Islet of Langerhans (tissue), 1 donor: ENCODE results near the gene ITPR1.
"Not testable (repeated sequence)": the region's sequence is repeated elsewhere in the genome, so short reads cannot be mapped to it uniquely, and the experiment has no call there.

Experiments
- FAIRE-seq: peaks from one replicate; lab custom pipeline; 2011; peaks lifted over from hg19 to GRCh38; lab: Jason Lieb, UNC

The ITPR1 gene

DNA sequence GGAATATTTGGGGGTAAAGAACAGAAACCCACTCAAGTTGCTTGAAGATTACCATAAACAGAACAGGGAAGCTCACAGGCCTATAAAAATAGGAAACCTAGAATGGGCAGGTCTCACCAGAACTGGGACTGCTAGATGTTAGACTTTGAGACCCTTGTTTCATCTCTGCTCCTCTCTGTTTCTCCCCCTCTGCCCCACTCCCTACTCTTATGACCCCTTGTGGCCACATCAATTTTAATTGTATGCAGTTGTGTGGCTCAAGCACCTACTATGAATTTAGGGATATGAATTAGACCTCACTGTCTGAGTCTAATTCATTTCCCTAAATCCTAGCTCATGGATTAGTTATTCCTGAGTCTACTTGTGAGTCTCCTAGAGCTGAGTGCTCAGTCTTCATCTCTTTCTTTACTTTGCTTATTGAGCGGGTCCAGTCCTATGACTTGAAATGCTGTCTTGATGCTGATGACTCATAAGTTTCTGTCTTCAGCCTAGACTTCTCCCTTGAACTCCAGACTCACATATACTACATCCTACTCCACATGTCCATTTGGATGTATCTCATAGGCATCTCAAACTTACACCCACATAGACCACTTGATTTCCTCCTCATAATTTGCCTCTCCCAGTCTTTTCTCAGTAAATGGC lies 78.7 kb downstream of the ITPR1 start:
- no peak for FAIRE-seq

DNA sequence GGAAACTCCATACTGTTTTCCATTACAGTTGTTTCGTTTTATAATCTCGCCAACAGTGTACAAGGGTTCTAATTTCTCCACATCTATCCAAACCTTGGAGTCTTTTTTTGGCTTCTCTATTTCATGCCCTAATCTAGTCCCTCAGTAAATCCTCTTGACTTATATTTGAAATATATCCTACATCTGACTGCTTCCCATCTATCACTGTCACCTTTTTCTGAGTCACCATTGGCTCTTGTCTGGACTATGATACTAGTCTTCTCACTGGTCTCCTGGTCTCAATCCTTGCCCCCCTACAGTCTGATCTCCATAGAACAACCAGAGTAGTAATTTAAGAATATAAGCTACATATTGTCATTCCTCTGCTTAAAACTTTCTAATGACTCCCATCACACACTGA lies 80.0 kb downstream of the ITPR1 start:
- no peak for FAIRE-seq

DNA sequence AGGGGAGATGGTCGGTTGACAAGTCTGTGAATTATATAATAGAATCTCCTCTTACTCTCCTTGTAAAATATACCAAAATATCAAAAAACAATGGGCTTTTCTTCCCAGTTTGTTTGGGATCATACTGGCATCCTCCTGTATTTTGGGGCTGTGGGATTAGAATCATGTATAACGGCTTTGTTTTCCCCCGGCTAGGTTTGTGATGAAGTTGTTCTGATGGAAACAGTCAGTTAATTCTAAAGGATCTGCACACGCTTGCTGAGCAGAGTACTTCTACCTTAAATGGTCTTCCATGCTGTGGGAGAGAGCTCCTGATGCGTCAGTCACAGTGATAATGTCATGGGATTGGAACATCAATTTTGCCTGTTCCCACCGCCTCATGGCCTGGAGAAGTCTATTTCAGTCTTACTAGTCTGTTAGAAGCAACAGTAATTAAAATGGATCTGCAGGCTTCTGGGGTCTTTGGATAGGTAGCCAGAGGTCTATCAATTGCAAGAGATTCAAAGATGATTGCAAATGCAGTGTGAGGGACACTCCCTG lies 81.3 kb downstream of the ITPR1 start:
- no peak for FAIRE-seq

DNA sequence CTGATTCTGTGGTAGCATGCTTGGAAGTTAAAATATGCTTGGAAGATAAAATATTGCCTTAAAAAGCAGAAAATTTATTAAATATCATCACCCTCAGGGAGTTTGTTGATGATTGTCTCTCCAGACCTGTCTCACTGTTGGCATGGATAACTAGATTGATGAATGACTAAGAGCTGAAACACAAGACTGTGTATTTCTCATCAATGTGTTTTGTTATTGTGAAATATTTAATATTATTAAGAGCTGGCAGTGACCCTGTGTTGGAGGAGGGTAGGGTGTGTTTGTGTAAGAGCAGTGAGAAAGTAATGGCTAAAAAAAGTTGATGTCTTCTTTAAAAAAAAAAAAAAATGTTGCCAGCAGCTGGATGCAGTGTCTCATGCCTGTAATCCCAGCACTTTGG lies 82.2 kb downstream of the ITPR1 start:
- FAIRE-seq, result no peak

DNA sequence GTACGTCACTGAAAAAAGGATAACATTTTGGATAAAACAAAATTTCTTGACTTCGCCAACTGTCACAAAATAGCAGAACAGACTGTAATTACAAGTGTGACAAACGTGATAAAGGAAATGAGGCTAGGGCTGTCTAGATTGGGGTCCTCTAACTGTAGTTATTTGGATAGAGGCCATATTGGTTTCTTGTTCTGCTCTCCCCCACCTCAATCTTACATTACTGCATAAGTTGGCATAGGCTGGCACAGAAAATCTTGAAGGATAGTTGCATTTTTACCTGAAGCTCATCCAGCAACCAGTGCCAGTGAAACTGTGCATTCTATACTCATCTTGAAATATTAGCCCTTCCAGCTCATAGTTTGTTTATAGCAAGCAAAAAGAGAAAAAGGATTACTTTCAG lies 84.6 kb downstream of the ITPR1 start:
- no peak for FAIRE-seq

DNA sequence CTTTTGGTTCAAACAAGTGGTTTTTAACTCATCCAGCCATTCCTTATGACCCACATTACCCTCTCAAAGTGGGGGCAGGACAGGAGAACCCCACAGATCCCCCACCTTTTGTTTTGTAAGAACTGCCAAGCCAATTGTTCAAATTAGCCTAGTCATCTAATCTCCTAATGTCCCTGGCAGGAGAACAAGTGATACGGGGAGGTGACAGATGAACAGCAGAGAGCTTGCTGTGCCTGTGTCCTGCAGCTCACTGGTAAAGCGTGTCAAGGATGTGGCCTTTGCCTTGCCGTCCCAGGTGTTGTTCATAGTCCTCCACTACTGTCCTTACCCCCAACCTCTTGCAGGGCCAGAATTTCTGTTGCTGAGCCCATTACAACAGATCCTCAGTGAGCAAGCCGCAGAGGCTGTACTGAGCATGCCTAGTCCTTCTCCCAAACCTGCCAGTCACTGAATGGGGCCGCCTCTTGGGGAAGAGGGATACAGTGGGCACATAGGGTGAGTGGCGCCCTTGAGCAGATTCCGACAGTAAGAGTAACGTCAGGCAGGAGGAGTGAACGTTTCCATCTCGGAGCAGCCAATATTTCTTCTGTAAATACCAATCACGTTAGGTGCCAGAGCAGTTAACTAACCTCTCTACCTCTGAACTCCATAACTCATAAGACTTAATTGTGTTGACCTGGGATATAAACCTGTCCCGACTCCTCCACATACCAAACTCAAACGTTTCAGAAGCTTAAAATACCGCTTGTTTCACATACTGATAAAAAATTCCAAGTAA lies 87.4 kb downstream of the ITPR1 start:
- FAIRE-seq, result no peak

GRCh38 chr3:4581124-4581424 lies 87.9 kb downstream of the ITPR1 start:
- FAIRE-seq, result no peak

GRCh38 chr3:4581498-4581897 lies 88.3 kb downstream of the ITPR1 start:
- no peak for FAIRE-seq

GRCh38 chr3:4581920-4582611 lies 88.9 kb downstream of the ITPR1 start:
- no peak for FAIRE-seq

DNA sequence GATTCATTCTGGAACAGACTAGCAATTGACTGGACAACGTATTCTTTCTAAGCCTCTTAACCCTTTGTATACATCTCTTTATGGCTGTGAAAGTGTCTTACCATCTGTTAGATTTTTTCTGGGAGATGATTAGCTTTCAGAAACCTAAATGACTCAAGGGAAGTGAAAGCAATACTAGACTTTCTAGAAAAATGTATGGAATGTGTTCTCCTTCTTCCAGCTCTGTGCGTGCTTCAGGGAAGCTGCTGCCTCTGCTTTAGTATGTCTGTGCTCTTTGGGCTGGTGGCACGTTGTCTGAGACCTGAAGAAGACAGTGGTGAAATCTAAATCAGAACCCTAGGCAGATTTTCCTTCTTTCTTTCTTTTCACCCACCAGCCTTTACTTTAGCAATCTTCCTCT lies 89.5 kb downstream of the ITPR1 start:
- FAIRE-seq, result no peak

GRCh38 chr3:4583416-4583815 lies 90.3 kb downstream of the ITPR1 start:
- no peak for FAIRE-seq

- FAIRE-seq, result no peak
Observed at GRCh38 chr3:4584456-4585249, 91.5 kb downstream of the ITPR1 start.

- no peak for FAIRE-seq
Observed at GRCh38 chr3:4586381-4586780, 93.2 kb downstream of the ITPR1 start.

GRCh38 chr3:4587061-4587837 lies 94.1 kb downstream of the ITPR1 start:
- no peak for FAIRE-seq

DNA sequence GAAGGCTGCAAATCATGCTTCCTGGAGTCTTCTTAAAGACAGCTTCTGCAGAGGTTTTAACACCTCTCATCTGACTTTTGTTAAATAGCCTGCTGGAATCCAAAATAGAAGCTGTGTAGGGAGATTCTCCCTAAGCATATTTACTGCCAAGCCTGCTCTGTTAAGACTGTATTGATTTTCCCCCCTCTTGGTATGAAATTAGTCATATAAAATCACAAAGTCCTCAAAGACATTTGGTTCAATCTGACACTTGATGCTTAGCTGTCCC lies 94.6 kb downstream of the ITPR1 start:
- FAIRE-seq, result no peak

DNA sequence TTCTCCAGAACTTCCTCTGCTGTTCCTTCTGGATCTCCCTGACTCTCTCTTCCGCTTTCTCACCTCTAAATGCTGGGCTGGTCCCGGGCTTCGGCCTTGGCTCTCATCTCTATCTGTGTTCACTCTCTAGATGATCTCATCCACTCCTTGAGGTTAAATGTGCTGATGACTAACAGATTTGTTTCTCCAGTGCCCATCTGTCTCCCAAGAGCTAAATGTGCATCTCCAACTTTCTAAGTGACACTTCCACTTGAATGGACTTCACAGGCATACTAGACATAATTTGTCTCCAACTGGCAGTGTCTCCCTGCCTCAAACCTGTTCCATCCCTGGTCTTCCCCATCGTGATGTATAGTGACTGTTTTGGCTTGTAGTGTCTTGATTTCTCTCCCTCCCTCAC lies 95.3 kb downstream of the ITPR1 start:
- FAIRE-seq, result no peak

DNA sequence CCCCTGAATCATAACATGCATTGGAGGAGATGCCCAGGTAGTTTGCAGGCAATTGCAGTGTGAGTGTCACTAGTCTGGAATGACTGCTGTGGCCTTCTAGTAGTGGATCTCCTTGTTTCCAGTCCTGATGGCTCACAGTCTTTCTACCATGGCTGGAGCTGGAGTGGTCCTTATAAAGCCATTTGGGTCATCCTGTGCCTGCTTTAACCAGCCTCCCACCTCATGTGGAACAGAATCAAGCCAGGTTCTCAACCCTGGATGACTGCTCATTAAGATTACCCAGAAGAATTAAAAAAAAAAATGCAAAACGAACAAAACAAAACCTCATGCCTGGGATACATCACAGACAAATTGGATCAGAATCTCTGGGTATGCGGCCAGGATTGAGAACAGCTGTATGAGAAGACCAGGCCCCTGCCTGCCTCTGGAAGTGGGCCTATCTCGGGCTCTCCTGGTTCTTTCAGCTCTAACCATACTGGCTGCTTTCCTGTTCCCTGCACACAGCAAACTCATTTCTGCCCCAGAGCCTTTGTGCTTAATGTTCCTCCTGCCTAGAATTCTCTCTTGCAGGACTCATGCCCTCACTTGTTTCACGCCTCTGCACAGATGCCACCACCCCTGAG lies 96.4 kb downstream of the ITPR1 start:
- FAIRE-seq, result no peak

DNA sequence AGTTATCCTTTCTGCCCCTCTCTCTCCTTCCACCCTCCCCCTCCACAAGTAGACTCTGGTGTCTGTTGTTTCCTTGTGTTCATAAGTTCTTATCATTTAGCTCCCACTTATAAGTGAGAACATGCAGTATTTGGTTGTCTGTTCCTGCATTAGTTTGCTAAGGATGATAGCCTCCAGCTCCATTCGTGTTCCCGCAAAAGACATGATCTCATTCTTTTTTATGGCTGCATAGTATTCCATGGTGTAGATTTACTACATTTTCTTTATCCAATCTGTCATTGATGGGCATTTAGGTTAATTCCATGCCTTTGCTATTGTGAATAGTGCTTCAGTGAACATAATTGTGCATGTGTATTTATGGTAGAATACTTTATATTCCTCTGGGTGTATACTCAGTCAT lies 97.7 kb downstream of the ITPR1 start:
- not testable (repeated sequence) for FAIRE-seq

DNA sequence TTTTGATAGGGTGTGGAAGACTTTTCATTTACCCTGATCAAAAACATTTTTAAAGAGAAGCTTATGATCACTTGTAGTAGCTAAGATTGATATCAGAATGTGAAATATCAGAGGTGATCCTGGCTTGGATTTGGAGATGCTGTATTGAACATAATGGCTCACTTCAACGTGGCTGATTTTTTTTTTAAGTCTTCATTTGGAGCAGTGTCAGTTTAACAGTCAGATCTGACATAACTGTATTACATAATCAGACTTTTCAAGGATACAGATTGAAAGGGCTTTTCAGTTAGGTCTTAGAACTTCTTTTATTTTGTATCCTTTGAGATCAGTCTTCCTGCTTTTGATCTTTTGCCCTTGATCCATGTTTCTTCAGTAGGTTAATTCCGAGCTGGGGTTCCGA lies 98.5 kb downstream of the ITPR1 start:
- no peak for FAIRE-seq

- no peak for FAIRE-seq
Observed at GRCh38 chr3:4593014-4593413, 99.9 kb downstream of the ITPR1 start.

DNA sequence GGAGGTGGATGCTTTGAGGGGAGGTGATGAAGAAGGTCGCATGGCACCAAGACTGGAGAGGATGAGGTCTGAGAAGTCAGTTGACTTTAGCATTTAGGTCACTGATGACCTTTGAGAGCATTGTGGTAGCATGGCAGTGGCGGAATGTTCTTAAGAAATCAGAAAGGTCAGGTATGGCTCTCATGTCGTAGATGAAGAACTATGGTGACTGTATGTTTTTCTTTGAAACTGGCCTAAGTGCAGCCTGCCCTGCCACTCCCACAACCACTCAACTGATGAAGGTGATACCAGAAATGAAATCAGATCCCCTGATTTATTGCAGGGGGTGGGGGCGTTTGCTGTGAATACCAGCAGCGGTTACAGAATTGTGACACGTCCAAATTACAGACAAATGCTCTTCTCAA lies 102.6 kb downstream of the ITPR1 start:
- no peak for FAIRE-seq

GRCh38 chr3:4596612-4597011 lies 103.5 kb downstream of the ITPR1 start:
- FAIRE-seq, result no peak
